Dedifferentiated amniotic fluid mesenchymal stem cell (primary cell): ENCODE measurements around the gene AKIRIN2.
"Not testable (repeated sequence)": the region's sequence is repeated elsewhere in the genome, so short reads cannot be mapped to it uniquely, and the experiment has no call there.

Experiments used
- DNase-seq: peaks from one replicate; pipeline ENCODE4 v3.0.0-alpha.2; 2016; ENCODE audit errors: extremely low spot score

AKIRIN2 gene

GRCh38 chr6:87718662-87719433, 16.8 kb upstream of the AKIRIN2 start:
- no peak for DNase-seq

DNA sequence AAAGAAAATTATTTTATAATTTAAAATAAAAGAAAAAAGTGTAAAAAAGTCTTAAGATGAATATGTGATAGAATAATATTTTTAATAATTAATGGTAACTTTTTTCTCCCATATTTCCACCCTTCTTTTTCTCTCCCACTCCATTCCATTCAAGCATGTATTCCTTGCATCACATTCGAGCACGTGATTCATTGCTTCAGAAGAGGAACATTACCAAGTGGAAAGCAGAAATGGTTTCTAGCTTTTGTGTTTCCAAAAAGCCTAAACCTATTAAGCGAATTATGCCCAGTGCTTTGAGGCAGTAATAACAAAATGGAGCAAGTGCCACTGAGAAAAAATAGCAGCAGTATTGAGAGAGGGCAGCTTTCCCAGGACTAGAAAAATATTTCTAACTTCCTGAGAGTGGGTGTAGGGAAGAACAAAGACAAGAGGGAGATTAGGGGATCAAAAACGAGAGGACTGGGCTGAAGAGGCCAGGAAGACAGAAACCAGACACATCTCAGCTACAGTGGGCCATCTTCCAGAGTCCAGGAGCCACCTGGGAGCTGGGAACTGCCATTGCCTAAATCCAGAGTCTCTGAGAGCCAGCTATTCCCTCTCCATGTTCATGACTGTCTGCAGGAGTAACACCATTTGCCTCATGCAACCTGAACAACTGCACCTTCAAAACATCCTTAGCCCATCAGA, 15.0 kb upstream of the AKIRIN2 start:
- no peak for DNase-seq

GRCh38 chr6:87714093-87714842, 12.2 kb upstream of the AKIRIN2 start:
- DNase-seq = no peak

- not testable (repeated sequence) for DNase-seq
These were observed 10.7 kb upstream of the AKIRIN2 start for GRCh38 chr6:87712713-87713112.

GRCh38 chr6:87710090-87710489, 8.1 kb upstream of the AKIRIN2 start:
- no peak for DNase-seq

DNA sequence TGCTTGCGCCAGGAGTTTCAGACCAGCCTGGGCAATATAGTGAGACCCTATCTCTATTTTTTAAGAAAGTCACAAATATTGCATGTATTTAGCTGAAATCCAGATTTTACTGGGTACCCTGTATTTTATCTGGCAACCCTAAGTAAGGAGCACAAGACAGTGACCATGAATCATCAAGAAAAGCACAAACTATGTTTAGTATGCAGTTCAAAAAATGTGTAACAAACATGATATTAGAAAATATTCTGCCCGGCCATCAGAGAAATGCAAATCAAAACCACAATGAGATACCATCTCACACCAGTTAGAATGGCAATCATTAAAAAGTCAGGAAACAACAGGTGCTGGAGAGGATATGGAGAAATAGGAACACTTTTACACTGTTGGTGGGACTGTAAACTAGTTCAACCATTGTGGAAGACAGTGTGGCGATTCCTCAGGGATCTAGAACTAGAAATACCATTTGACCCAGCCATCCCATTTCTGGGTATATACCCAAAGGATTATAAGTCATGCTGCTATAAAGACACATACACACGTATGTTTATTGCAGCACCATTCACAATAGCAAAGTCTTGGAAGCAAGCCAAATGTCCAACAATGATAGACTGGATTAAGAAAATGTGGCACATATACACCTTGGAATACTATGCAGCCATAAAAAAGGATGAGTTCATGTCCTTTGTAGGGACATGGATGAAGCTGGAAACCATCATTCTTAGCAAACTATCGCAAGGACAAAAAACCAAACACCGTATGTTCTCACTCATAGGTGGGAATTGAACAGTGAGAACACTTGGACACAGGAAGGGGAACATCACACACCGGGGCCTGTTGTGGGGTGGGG, 6.8 kb upstream of the AKIRIN2 start:
- not testable (repeated sequence) for DNase-seq

DNA sequence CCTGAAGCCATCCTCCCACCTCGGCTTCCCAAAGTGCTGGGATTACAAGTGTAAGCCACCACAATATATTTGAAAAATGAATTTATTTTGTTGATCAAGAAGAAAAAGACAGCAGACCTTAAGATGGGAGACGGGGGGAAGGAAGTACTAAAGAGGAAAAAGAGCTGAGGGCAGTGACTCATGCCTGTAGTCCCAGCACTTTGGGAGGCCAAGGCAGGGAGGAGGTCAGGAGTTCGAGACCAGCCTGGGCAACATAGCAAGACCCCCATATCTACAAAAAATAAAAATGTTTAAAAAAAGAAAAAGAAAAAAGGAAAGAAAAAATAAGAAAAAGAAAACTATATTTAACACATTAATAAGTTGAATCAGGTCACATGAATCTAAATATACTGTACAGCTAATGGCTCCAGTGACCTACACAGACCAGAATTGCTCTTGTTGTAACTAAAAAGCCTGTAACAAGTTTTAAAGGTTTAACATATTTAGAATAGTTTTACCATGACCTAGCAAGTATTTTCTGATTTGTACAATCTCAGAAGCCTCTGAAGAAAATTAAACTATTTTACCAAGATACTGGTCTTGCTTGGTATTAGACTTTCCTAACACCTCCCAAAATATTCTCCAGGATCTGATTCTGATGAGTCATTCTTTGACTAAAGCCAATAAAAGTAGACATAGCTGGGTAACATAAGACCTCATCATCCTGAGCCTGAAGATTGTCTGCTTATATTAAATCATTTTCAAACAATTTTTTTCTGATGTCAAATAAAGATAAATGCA, 4.3 kb upstream of the AKIRIN2 start:
- peak; percentile 66 for DNase-seq

DNA sequence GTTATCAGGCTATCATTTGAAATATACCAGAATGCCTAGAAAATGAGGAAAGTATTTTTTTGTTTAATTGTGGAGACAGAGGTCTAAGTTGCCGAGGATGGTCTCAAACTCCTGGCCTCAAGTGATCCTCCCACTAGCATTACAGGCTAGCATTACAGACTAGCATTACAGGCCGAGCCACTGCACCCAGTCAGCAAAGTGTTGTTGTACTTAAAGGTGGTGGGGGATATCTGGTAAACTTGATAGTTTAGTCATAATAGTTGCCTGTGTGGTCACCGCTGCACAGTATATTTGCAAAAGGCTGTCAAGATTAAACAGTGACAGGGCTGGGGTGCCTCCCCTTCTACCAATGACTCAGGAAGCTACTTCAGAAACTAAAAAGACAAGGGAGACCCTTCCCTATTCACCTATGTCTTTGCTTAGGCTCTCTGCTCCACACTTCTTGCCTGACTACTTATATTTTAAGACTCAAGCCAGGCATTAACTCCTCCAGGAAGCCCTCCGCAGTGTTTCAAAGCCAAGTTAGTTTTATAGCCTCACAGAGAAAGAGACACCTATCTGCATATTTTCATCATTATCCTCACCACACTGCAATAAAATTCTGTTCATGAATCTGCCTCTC, 3.1 kb upstream of the AKIRIN2 start:
- DNase-seq = no peak

DNA sequence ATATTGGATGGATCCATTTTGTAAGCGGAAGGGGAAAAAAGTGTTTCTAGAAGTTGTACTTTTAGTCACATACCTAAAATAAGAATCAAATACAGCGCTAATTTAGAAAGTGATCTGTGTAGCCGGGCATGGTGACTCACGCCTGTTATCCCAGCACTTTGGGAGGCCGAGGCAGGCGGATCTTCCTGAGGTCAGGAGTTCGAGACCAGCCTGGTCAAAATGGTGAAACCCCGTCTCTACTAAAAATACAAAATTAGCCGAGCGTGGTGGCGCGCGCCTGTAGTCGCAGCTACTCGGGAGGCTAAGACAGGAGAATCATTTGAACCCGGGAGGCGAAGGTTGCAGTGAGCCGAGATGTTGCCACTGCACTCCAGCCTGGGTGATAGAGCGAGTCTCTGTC, 1.0 kb upstream of the AKIRIN2 start:
- not testable (repeated sequence) for DNase-seq

DNA sequence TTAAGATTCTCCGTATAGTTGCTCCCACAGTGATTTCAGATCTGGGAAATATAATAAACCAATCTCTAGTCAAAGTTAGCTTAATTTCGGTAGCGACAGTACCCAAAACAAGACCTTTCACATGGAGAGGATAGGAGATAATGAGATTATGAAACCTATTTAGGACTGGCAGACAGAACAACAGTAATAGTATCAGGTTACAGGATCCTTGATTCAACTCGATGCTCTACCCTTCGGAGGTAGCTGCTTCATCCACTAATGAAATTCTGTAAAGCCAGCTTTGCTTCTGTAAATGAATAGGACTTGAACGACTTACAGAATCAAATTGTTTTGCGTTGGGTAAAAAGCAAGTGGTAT, 534 bp upstream of the AKIRIN2 start:
- DNase-seq = no peak

DNA sequence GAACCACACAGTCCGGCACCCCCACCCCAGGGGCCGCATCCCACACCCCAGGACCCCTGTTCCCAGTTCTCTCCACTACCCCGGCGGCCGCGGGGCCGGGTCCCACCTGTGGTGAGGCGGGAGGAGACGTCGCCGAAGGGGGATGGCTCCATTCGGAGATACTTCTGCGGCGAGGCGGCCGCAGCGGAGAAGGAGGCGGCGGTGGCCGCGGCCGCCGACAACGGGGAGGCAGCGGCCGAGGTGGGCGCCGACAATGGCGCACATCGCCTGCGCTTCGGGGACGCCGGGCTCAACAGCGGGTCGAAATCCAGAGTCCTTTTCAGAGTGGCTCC, 723 bp downstream of the AKIRIN2 start:
- no peak for DNase-seq

DNA sequence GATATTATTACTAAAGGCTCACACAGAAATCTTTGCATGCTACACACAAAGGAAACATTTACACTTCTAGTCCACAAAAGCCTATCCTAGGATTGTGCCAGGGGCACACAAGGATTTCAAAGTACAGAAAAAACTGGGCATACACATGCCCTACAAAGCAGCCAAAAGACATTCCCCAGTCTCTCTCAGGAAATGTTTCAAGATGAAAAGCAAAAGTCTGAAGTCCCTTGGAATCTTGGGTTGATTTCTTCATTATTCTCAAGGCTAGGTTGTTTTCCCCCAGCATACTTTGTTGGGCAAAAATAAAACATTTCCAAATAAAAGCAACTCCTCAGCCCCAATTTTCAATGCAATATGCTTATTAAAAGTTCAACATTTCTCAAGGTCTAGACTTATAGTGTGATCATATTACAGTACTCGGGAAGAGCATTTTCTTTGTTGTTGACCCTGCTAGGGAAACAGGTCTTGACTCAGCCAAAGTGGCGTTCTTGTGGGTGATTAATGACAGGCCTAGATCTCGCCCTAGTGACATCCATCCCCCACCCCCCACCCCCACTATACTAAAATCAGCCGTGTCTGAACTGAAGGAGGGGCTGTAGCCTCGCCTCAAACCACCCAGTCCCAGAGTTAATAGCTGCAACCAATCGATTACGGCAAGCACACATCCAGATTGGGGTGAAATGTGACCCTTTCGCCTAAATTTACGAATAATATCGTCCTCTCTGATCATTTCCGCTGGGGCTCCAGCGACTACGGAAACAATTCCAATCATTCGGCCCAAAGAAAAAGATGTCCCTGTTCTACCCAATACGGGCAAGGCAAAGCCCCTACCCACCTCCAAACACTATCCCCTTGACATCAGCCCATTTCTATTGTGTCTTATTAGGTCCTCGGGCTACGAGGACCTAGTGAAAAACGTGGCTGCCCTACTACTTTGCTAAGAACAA, 1.4 kb downstream of the AKIRIN2 start:
- peak; percentile 51 for DNase-seq

- no peak for DNase-seq
These were observed 2.5 kb downstream of the AKIRIN2 start for GRCh38 chr6:87699576-87699975.

DNA sequence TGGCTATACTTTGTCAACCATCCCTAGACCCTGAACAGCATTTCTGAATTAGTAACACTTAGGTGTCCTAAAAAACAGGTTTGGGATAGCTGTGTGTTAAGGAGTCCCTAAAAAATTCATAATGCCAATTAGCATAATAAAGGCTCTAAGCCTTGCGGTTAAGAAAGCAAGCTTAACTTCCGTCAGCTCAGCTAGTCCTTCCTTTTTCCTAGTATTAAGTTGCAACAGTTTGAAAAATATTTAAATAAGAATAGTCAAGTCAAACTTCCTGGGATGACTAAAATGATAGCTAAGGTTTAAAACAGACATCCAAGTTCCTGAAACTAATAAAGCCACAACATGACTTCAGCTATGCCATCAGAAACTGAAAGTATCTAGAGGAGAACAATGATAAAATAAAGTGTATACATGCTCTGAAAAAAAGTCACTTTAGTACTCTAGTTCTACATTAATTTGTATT, 3.5 kb downstream of the AKIRIN2 start:
- DNase-seq = no peak

- DNase-seq = peak; percentile 78
These were observed 4.2 kb downstream of the AKIRIN2 start for GRCh38 chr6:87697581-87698546.

DNA sequence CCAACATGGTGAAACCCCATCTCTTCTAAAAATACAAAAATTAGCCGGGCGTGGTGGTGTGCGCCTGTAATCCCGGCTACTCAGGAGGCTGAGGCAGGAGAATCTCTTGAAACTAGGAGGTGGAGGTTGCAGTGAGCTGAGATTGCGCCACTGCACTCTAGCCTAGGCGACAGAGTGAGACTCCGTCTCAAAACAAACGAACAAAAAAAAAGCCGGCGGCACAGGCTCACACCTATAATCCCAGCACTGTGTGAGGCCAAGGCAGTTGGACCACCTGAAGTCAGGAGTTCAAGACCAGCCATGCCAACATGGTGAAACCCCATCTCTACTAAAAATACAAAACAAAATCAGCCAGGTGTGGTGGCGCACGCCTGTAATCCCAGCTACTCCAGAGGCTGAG, 5.2 kb downstream of the AKIRIN2 start:
- DNase-seq = not testable (repeated sequence)

GRCh38 chr6:87692086-87692485, 9.9 kb downstream of the AKIRIN2 start:
- DNase-seq = no peak

DNA sequence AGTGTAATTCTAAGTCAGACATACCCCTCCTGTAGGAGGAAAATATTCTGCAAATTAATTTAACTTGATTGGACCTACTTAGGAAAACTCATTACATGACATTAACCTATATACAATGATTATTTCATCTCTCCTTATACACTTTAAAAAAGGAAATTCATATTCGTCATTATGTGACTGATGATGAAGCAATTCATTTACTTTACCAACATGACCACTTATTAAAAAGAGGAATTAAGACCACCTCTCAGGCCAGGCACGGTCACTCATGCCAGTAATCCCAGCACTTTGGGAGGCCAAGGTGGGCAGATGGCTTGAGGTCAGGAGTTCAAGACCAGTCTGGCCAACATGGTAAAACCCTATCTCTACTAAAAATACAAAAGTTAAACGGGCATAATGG, 11.6 kb downstream of the AKIRIN2 start:
- DNase-seq = no peak
